ENCODE measurements around the gene FBXO41.

DNA sequence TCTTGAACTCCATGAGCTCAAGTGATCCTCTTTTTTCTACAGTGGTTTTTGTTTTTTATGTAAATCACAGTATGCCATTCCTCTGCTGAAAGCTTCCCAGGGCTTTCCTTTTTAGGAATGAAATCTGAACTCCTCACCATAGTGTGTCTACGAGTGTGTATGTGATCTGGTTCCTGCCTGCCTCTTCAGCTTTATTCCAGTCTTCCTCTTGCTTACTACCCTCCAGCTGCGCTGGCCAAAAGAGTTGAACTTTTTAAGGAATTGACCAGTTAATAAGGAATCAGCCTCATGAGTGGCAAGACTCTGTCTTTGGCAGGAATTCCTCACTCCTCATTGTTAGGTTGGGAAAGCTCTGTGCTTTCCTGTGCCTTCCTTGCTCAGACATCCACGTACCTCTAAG lies 46.1 kb downstream of the FBXO41 start:
- TF ChIP-seq EZH2phosphoT487 (IDR thresholded peaks at IDR 0.05; ENCODE audit: insufficient read depth, low read depth) (no peak), EZH2 (IDR thresholded peaks at IDR 0.05; ENCODE audit: insufficient read depth, poor library complexity, severe bottlenecking) (no peak)
